GM21737 (cell line): ENCODE results near the gene SNX1.

Source experiments
- ATAC-seq: cut with Tn5 transposase; IDR thresholded peaks from one replicate; pipeline ENCODE4 v1.9.1; 2021; ENCODE audit warnings: mild to moderate bottlenecking, moderate library complexity; ENCODE audit not compliant: unreplicated experiment

The SNX1 gene

DNA sequence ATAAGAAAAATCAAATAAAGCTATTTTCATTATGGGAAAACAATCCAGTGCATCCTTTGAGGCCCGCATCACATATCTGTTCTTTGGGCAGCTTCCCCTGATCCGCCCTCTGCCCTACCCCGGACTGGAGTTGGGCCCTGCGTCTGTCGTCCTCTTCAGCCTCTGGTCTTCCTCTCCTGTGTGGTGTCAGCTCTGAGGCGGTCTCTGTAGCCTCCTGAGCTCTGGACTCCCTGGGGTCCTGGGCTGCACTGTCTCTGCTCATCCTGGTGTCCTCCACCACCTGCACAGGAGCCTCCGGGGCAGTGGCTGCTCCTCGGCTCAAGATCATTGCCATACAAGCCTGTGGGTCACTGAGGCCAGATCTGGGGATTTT is 48.4 kb downstream of the SNX1 start:
- no peak for ATAC-seq

DNA sequence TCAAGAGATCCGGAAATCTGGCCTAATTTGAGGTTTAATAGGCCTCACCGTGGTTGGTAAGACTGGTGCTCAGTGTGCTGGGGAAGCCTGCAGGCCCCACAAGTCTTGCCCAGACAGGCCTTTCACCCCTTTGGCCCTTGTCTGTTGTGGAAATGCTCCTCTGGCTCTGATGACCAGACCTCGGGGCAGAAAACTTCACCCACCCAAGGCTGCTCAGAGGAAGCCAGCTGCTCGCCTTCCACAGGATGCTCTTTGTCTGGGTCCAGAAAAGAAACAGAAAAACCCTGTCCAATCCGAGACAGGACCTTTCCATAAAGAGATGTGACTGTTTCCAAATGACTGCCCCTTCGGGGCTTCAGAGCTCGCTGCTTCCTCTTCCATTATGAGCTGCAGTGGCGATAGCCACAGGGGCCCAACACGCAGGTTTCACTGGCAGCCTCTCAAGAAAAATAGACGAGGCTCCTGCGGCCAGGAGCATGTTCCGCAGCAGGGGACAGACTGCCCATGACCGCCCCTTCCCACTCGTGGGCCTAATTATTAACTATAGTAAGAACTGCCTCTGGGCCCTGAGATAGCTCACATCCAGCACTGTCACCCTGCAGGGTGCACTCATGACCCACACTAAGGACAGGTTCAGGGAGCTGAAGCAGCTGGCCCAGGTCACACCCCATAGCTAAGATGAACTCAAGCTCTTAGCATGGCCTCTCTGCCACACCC is 48.9 kb downstream of the SNX1 start:
- peak; percentile 52 for ATAC-seq

DNA sequence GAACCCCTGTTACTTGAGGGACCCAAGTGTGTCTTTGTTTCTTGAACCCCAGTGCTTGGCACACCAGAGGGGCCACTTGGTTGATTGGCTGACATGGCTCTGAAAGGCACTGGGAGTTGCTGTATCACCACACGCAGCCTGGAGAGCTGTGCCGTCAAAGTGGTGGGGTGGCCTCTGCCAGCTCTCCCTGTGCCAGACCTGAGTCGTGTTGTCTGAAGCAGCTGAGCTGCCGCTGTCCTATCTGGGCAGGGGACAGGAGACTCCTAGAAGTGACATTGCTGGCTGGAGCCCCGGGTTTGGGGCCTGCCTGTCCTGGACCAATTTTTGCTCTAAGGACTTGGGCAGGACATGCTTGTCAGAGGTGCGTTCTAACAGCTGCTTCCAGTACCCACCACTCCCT is 50.3 kb downstream of the SNX1 start:
- no peak for ATAC-seq

DNA sequence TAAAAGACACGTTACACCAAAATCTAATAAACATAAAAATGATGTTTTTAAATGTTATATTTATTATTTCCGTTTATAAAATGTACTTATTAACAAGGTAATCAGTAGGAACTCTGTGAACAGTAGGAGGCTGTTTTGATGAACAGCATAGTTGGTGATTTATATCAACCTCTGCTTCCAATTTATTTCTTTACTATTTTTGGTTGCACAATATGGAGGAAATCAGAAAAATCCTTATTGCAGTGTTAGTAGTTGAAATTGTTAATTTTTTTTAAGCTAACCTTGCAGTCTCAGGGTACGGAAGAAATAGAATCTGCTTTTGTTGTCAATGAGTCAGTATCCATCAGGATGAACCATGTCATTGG is 50.7 kb downstream of the SNX1 start:
- no peak for ATAC-seq

DNA sequence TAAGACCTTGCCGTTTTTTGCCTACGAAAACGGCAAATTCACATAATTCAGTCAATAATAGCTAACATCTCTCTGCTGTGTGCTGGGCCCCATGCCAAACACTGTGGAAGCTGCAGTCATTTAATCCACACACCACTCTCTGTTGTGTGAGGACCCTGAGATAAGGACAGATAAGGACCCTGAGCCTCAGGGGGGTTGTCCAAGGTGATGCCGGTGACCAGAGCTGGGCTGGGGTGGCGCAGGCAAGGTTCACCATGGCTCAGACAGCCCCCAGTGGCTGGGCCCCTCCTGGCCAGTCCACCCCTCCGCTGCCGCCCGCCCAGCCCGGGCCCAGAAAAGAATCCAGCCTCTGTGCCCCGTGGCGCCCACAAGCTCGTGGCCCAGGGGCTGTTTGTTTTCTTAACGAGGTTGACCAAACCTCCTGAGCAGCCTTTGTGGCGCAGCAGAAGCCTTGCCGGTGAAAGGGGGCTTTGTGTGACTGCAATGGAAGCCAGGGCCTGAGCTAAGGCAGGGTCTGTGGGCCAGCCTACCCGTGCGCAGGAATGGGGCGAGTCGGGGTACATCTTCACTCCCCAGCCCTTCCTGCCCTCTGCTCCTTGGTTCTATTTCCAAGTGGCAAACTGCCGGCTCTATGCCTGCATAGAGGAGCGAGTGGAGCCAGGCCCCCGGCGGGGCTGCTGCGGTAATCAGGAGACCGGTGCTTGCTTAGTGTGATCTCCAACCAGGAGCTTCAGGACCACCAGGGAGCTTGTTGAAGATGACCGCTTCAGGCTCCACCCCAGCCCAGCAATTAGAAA is 51.3 kb downstream of the SNX1 start:
- ATAC-seq = no peak

DNA sequence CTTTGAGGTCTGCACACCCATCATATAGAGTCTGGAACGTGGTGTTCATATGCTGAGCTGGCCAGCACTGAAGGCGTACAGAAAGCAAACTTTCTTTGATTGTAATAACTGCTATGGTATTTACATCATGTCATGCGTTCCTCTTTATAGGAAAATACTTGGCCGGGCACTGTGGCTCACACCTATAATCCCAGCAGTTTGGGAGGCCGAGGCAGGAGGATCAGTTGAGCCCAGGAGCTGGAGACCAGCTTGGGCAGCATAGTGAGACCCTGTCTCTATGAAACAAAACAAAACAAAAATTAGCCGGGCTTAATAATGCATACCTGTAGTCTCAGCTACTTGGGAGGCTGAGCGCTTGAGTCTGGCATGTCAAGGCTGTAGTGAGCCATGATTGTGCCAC is 52.4 kb downstream of the SNX1 start:
- ATAC-seq = no peak

DNA sequence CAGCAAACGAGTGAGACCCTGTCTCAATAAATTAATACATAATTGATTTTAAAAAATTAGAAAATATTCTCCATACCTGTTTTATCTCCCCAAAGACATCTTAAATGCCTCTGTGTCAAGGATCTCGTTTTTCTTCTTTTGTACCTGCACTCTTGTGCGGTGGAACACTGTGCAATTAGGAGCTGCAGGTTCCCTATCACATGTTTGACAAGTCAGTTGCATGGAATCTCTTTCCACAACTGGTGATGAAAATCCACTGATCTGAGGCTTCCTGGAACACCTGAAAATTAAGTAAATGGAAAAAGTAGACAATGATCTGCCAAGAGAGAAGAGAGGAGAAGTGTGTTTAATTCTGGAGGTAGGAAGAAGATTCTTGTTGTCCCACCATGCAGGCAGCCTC is 52.8 kb downstream of the SNX1 start:
- ATAC-seq = no peak

DNA sequence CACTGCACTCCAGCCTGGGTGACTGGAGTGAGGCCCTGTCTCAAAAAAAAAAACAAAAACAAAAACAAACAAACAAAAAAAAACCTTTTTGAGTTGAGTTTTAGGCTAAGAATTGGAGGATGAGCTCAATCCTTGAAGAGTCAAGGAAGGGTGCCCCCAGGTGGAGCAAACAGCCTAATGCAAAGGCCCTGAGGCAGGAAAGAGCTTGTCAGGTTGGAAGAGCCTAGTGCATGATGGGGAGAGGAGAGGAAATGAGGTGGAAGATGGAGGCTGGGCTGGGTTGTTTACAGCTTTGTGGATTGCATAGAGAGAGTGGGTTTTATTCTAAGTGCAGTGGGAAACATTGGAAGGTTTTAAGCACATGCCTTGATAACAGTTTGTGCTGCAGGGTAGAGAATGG is 53.6 kb downstream of the SNX1 start:
- no peak for ATAC-seq

DNA sequence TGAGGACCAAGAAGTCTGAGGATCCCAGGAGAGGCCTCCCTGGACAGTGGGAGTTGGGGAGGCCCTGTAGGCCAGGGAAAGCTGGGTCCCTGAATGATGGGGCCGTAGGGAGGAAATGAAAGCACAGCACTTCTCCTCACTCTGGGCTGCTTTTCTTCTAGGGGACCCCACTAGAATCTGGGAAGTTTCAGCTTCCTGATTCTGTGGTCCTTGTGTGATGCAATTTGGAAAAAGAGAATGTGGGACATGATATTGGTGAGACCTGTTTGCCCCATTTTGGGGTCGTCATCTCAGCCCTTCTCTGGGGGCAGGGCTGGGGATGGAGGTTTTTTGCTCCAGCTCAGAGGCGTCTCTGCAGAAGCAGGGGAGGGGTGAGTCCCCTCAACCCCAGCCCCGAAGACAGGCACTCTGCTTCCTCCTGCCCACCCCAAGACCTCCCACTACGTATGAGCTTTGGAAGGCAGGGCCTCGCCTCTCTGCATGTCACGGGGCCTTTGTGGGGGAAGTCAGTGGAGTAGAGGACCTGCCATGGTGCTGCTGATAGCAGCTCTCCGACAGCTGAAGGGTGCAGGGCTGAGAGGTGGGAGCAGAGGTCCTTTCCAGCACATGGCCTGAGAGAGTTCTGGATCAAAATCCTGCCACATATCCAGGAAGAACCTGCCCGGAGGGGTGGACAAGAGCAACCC is 54.3 kb downstream of the SNX1 start:
- no peak for ATAC-seq

DNA sequence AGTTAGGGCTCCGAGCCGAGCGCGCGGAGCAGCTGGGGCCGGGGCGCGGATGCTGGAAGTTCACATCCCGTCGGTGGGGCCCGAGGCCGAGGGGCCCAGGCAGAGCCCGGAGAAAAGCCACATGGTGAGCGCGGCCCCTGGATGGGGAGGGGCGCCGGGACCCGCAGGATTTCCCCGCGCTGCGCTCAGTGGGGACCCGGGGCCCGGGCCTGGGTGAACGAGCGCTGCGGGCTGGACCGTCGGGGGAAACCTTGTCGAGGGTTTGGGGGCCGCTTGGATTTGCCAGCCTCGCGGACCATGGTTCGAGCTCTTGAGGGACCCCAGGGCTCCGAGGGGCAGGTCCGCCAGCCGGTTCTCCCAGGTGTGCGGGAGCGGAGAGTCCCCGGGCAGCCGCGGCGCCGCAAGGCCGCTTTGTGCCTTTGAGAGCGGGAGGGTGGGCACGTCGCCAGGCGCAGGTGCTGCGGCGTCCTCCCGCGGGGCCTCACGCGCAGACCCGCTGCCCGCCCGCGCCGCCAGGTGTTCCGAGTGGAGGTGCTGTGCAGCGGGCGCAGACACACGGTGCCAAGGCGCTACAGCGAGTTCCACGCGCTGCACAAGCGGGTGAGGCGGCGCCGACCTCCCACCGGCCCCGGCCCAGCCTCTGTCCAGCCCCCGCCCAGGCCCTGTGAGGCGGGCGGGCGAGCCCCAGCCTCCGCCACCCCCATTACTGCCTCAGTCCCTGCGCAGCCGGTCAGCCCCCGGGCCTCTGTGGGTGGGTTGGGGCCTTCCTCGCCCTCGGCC is 56.1 kb downstream of the SNX1 start, which contains the start of gene SNX22:
SNX22 (plus strand) TSS at position 5 of the 780 bp plus-strand sequence; CDS start at position 50, 45 bp downstream.
- peak; percentile 11 for ATAC-seq

DNA sequence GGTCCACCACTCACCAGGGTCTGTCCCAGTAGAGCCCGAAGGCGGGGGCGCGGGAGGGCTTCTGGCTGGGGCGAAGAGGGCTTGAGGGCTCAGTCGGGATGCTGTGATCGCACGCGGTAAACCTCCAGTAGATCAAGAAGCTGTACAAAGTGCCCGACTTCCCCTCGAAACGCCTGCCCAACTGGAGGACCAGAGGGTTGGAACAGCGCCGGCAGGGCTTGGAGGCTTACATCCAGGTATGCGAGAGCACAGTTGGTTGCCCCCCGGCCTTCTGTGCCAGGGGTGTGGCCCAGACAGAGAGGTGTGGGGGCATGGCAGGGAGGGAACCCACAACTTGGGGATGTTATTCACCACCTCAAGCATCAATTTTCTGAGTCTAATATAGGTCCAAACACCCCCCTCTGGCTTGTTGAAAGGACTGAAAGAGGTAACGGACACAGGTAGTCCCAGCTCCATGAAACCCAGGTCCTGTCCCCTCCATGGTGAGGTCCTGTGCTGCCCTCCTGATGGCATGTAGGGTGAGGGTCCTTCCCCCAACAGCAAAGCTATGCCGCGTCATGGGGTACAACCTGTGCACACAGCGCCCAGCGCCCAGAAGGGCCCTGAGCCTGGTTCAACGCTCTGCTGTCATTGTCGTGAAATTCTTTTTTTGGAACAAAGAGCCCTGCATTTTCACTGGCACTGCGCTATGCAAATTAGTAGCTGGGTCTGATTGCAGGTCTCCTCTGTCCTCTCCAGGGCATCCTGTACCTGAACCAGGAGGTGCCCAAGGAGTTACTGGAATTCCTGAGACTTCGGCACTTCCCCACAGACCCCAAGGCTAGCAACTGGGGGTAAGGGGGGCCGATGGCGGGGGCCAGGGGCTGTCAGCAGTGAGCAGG is 57.0 kb downstream of the SNX1 start:
- peak; percentile 5 for ATAC-seq

DNA sequence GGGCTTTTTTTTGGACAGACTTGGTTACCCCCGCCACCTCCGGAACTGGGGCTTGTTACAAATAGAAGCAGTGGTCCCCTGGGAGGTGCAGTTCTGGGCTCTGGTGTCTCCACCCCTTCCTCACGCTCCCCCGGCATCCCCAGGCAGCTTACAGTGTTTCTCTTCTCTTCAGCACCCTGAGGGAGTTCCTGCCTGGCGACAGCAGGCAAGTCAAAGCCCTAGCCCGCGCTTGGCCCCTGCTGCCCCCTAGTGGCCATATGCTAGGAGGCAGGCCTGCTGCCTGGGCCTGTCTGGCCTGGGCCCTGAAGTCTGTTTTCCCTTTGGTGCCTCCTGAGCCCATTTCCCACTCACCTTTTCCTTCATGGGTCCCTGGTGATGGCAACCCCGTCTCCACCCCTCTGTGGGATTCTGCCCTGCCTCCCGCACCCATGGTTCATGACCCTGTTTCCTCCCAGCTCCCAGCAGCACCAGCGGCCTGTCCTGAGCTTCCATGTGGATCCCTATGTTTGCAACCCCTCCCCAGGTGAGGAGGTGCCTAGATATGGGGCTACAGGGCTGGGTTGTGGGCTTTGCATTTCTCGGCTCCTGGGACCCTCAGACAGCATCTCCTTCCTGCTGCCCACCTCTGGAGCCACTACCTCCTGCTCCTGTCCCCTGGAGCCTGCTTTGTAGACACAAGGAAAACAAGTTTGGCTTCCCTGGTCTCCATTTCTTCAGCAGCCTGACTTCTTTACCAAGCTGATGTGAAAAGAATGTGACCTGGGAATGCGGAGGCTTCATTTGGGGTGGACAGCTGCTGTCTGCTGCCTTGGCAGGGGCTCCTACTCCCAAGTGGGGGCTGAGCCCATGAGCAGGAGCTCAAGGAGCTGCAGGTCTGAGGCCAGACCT is 57.9 kb downstream of the SNX1 start:
- ATAC-seq = peak; percentile 50

DNA sequence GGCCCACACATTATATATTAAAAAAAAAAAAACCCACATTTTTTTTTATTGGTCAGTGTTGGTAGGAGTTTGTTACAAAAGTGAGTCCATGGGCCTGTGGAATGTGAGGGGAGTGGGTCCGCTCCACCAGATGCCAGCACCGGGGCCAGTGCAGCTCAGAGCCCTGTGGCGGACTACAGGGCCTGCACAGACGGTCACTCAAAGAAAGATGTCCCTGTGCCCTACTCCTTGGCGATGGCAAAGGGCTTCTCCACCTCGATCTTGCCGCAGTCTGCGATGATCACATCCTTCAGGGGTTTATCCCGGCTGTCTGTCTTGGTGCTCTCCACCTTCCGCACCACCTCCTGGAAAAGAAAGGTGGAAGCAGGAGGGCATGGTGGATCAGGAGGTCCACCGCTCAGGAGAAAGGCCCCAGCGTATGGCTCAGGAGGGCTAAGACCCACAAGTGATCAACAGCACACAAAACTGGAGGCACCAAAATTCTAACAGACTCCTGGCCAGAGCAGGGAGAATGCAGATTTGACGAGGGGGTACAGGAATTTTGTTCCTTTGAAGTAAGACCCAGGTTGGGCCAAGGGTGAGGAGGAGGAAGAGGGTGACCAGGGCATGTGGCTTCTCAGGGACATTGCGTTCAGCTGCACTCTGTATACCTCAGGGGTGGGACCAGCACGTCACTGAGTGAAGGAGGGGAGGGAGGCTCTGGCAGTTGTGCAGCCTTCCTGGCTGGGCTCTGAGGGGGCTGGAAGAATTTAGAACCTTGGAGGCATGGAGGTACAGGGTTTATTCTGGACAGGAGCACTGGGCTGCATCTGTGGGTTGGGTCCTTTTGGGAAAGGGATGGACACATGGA is 60.2 kb downstream of the SNX1 start:
- ATAC-seq = no peak

DNA sequence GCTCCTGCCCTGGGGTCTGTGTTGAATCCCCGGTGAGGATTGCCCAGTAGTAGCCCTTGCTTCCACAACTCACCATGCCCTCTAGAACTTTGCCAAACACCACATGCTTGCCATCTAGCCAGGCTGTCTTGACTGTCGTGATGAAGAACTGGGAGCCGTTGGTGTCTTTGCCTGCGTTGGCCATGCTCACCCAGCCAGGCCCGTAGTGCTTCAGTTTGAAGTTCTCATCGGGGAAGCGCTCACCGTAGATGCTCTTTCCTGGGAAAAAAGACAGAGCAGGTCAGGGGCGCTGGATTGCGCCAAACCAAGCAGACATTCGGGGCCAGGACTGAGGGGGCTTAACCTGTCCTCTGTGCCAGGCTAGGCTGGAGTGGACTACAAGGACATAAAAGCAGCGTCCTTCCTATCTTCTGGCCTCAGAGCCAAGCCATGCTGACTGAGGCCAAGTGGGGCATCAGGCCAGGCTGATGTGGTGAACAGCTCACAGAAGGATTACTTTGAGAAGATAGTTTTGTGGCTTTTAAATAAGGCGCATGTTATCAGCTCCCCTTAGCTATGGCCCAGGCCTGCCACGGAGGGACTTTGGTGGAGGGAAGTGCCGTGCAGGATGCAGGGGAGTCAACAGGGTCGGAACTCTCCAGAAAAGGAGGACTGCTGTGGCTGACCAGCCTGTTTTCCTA is 61.0 kb downstream of the SNX1 start:
- no peak for ATAC-seq

DNA sequence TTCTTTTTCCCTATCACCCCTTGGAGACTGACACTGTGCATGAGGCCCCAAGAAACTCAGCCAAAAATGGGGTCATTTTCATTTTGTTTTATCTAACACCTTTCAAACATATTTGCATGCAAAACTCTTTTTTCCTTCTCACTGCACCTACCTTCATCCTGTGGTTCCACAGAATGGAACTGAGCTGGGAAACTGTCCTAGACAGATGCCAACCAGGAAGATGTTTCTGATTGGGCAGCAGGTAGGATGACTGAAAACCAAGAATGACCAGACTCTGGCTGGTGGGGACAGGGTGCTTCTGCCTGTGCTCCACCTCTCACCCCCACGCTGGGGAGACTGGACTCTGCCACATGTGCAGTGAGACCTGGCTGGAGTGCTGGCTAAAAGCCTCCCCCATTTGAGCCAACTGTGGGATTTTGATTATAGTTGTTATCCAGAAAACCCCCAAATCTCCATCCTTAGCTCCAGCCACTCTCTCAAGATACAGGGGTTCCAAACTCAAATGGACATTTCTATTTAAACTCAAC is 61.9 kb downstream of the SNX1 start:
- ATAC-seq = no peak

DNA sequence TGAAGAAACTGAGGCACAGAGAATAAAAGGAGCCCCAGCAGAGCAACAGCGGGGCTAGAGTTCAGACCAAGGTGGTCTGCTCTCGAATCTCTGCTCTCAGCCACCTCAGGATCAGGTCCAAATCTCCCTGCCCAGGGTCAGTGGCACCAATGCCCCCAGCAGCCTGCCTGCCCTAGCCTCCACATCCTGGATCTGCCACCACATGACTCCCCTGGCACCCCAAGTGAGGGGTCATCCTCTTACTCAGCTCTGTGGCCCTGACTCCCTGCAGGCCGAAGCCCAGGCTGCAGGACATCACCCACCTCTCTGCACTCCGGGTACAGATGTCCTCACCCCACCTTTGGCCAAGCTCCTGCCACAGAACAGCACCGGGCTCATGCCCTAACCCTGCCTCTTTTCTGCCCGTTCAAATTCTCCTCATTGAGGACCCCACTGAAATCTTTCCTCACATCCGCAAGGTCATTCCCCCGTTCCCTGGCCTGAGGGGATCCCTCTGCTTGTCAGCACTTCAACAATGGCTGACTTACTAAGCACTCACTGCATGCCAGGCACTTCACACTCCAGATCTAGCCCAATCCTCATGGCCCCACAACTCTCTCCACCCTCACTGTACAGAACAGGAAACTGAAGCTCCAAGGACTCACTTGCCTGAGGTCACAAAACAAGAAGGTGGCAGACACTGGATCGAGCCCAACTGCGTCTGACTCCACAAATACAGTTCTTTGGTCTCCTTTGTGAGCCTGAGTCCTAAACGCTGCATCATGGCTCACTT is 62.8 kb downstream of the SNX1 start:
- no peak for ATAC-seq
